Colonic mucosa (tissue), 4 donors: Measurements from ENCODE around the gene FATE1. TPM values are rescaled to one million over a fixed set of nuclear protein-coding genes. Genes with fewer than 3 reads are reported as not detected.

Experiments used
- DNase-seq: peaks from one replicate; pipeline ENCODE4 v3.0.0-alpha.2; 2020
- H3K27ac ChIP-seq: fragments of 200-600 bp; one replicate; pipeline ENCODE4 v1.8.0; 2021
- H3K27me3 ChIP-seq: fragments of 200-600 bp; one replicate; pipeline ENCODE4 v1.8.0; 2021
- H3K36me3 ChIP-seq: fragments of 200-600 bp; one replicate; pipeline ENCODE4 v1.8.0; 2021
- H3K4me1 ChIP-seq: fragments of 200-600 bp; one replicate; pipeline ENCODE4 v1.8.0; 2021; ENCODE audit warnings: mild to moderate bottlenecking
- H3K4me3 ChIP-seq: fragments of 200-600 bp; one replicate; pipeline ENCODE4 v1.8.0; 2021
- H3K9ac ChIP-seq, 2 donors: one replicate each; pipeline ENCODE4 v1.7.0; 2013; ENCODE audit warnings: control low read depth in 2 of 2, low read depth in 2 of 2, low read length in 2 of 2
- H3K9me3 ChIP-seq: fragments of 200-600 bp; one replicate; pipeline ENCODE4 v1.8.0; 2021
- intact Hi-C: fragments of 100-400 bp; cut with DNase I; formaldehyde crosslinking; loops from one replicate; pipeline ENCODE4 v1.14.1; 2022
- total RNA-seq, 2 donors: library from RNA; stranded (reverse); fragmentation: NEBNext Ultra II Directional in 1 of 2; extraction: Animal tissue kit (Norgen Biotek cat#: 25700) in 1 of 2; gene quantifications; one replicate each; pipeline ENCODE4 v1.2.1, GENCODE V29; 2021
- TF ChIP-seq, protein P1 (sequence below): fragments of 200-600 bp; IDR thresholded peaks from one replicate; pipeline ENCODE4 v1.8.0; 2022; ENCODE audit warnings: antibody characterized with exemption, mild to moderate bottlenecking
- donor health status: healthy.
- donor health status: DM: no; HTN: no; CAD: no.
- donor health status: DM: no; HTN: no; CAD: no.

FATE1 gene
- total RNA-seq, 2 donors from 2014 or later: not detected

DNA sequence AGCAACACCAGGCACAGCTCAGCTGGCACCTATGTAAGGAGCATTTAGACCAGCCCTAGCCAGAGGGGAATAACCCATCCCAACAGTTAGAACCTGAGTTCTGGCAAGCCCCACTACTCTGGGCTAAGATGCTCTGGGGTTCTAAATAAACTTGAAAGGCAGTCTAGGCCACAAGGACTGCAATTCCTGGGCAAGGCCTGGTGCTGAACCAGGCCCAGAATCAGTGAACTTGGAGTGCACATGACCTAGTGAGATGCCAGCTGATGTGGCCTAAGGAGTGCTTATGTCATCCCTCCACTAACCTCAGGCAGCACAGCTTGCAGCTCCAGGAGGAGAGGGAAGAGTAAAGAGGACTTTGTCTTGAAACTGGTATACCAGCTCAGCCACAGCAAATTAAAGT lies 28.2 kb upstream of the FATE1 start:
- no peaks in the 10 kb centered on the region for H3K27me3 ChIP-seq
- no peak overlapping the region for H3K9ac ChIP-seq
- no peak for DNase-seq
- no peak overlapping the region for H3K4me3 ChIP-seq
- TF ChIP-seq, protein P1, sequence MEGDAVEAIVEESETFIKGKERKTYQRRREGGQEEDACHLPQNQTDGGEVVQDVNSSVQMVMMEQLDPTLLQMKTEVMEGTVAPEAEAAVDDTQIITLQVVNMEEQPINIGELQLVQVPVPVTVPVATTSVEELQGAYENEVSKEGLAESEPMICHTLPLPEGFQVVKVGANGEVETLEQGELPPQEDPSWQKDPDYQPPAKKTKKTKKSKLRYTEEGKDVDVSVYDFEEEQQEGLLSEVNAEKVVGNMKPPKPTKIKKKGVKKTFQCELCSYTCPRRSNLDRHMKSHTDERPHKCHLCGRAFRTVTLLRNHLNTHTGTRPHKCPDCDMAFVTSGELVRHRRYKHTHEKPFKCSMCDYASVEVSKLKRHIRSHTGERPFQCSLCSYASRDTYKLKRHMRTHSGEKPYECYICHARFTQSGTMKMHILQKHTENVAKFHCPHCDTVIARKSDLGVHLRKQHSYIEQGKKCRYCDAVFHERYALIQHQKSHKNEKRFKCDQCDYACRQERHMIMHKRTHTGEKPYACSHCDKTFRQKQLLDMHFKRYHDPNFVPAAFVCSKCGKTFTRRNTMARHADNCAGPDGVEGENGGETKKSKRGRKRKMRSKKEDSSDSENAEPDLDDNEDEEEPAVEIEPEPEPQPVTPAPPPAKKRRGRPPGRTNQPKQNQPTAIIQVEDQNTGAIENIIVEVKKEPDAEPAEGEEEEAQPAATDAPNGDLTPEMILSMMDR: no peak
- no peak overlapping the region for H3K27ac ChIP-seq
- intact Hi-C loops: no loop called here
- H3K4me1 ChIP-seq: no peaks in the 10 kb centered on the region
- no peaks in the 10 kb centered on the region for H3K36me3 ChIP-seq
- no peaks in the 10 kb centered on the region for H3K9me3 ChIP-seq

DNA sequence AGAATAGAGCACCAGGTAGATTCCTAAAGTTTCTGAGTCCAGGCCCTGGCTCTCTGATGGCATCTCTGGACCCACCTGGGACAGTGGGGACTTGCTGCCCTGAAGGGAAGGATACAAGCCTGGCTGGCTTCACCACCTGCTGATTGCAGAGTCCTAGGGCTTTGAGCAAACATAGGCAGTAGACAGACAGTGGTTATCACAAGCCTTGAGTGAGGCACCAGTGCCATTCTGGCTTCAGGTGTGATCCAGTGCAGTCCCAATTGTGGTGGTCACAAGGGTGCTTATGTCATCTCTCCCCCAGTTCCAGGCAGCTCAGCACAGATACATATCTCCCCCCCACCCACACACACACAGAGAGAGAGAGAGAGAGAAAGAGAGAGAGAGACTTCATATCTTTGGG lies 27.1 kb upstream of the FATE1 start:
- H3K9ac ChIP-seq: no peak overlapping the region
- no peaks in the 10 kb centered on the region for H3K27me3 ChIP-seq
- no peaks in the 10 kb centered on the region for H3K36me3 ChIP-seq
- no peaks in the 10 kb centered on the region for H3K4me1 ChIP-seq
- no peak overlapping the region for H3K4me3 ChIP-seq
- intact Hi-C loops: no loop called here
- TF ChIP-seq, protein P1: no peak
- DNase-seq: no peak
- H3K9me3 ChIP-seq: no peaks in the 10 kb centered on the region
- no peak overlapping the region for H3K27ac ChIP-seq

DNA sequence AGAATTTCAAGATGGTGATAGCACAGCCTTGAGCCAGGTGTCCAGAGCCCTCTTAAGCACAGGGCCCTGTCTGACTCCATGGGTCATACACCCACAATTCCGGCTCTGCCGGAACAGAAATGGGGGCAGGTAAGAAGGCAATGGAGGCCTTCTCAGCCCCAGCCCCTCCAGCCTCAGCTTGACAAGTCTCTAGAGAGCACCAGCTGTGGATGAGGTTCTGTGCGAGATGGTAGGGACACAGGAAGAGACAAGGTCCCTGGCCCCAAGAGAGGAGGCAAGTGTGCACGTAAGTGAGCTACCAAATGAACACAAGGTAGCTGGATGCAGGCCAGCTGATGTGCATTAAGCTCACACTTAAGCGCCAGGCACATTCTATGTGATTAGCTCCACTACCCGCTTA lies 23.0 kb upstream of the FATE1 start:
- H3K9me3 ChIP-seq: no peaks in the 10 kb centered on the region
- intact Hi-C loops: no loop called here
- TF ChIP-seq, protein P1: no peak
- DNase-seq: no peak
- no peaks in the 10 kb centered on the region for H3K36me3 ChIP-seq
- H3K4me1 ChIP-seq: no peaks in the 10 kb centered on the region
- H3K27me3 ChIP-seq: no peaks in the 10 kb centered on the region
- no peak overlapping the region for H3K27ac ChIP-seq
- no peak overlapping the region for H3K4me3 ChIP-seq
- no peak overlapping the region for H3K9ac ChIP-seq

DNA sequence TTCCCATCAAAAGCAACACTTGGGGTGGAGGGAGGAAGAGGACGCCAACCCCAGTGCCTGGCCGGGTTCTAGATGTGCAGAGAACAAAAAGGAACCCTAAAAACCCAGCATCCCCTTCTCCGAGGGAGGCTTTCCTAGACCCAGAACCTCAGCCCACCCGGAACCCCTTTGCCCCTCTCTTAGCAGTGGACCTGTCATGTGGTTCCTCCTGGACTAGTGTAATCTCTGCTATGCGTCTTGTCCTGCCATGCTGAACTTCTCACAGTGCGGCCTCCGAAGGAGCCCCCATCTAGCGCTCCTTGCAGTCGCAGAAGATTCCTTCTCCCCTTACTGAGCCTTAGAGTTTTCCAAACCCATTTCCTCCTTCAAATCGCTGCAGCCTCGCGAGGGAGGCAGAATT lies 21.7 kb upstream of the FATE1 start:
- Histone ChIP-seq H3K27me3 (no peaks in the 10 kb centered on the region), H3K9ac (no peak overlapping the region), H3K36me3 (no peaks in the 10 kb centered on the region), H3K27ac (no peak overlapping the region), H3K9me3 (no peaks in the 10 kb centered on the region), H3K4me3 (no peak overlapping the region), H3K4me1 (no peaks in the 10 kb centered on the region)
- no peak for DNase-seq
- intact Hi-C loops: no loop called here
- TF ChIP-seq, protein P1: no peak

DNA sequence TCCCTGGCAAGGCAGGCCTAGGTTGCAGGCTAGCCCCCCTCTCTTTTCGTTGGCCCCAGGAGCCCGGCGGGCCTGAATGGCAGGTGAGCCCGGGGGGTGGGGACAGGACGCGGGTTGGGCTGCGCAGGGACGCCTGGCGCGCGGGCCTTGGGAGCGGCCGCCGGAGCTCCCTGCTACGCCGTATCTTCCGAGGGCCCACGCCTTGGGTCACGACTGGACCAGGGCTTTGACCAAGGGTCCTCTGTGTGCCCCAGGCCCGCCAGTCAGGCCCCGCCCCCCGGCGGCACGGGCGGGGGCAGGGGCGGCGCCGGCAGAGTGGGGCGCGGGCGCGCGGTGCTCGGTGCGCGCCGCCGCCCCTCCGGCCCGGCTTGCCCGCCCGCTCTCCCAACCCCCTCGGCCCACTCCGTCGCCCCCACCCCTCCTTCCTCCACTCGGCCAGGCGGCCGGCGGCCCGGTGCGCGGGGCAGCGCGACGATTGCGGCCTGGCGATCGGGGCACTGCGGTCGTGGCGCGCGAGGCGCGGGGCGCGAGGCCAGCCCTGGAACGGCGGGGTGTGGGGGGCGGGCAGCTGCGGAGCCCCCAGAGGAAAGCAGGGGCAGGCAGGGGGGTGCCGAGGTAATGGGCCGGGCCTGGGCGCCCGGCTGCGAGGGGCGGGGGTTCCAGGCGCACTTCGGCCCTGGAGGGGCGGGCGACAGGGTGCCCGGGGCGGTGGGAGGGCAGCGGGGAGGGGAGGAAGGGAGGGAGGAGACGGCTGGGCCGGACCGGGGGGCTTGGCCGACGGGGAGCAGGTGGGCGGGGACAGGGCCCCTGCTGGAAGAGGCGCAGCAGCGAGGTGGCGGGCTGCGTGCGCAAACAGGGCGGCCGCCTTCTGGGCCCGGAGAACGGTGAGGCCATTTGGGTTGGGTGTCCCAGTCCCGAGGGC lies 20.9 kb upstream of the FATE1 start, which contains the start of gene PRRG3:
Gene PRRG3, plus strand, starts transcription at position 798 of the 922 bp plus-strand sequence. CDS start 3,357 bp downstream, outside the sequence.
- Histone ChIP-seq H3K9me3 (no peaks in the 10 kb centered on the region), H3K9ac (no peak within 1 kb of the TSS), H3K4me3 (no peak within 1 kb of the TSS), H3K27me3 (no peaks in the 10 kb centered on the region), H3K27ac (no peak within 1 kb of the TSS), H3K4me1 (no peaks in the 10 kb centered on the region), H3K36me3 (no peaks in the 10 kb centered on the region)
- DNase-seq: no peak
- TF ChIP-seq, protein P1: no peak
- intact Hi-C loops: no loop called here
